Mesothelial cell of epicardium (in vitro differentiated cells): ENCODE measurements around the gene DMPK. TPM values are rescaled to one million over a fixed set of nuclear protein-coding genes. Genes with fewer than 3 reads are reported as not detected.
"Not testable (repeated sequence)": the region's sequence is repeated elsewhere in the genome, so short reads cannot be mapped to it uniquely, and the experiment has no call there.

Source experiments
- DNase-seq, 2 experiments: peaks; one replicate each; pipeline ENCODE4 v3.0.0; 2021; ENCODE audit warnings: low spot score in 2 of 2; ENCODE audit not compliant: unreplicated experiment in 2 of 2
- H3K27ac Mint-ChIP-seq: 2 replicates; pipeline ENCODE4 v1.8.0; 2021; ENCODE audit warnings: mixed read lengths
- H3K27me3 Mint-ChIP-seq: 2 replicates; pipeline ENCODE4 v1.8.0; 2021; ENCODE audit warnings: low read depth, mixed read lengths
- H3K36me3 Mint-ChIP-seq: 2 replicates; pipeline ENCODE4 v1.8.0; 2021; ENCODE audit warnings: mixed read lengths
- H3K4me1 Mint-ChIP-seq: 2 replicates; pipeline ENCODE4 v1.8.0; 2021; ENCODE audit warnings: mixed read lengths
- H3K4me3 Mint-ChIP-seq: 2 replicates; pipeline ENCODE4 v1.8.0; 2021; ENCODE audit warnings: mild to moderate bottlenecking, moderate library complexity, mixed read lengths
- H3K9me3 Mint-ChIP-seq: 2 replicates; pipeline ENCODE4 v1.8.0; 2021; ENCODE audit warnings: mixed read lengths
- total RNA-seq: library from RNA; stranded (reverse); gene quantifications from 3 replicates; pipeline ENCODE4 v1.2.1, GENCODE V29; 2021
- TF ChIP-seq, protein P1 (sequence below): fragments of 200-600 bp; sonication (generic); IDR thresholded peaks from one replicate; pipeline ENCODE4 v1.5.0; 2021; ENCODE audit warnings: antibody characterized with exemption; ENCODE audit not compliant: unreplicated experiment

The DMPK gene
- total RNA-seq, 1 donor from 2014 or later: 130 TPM

DNA sequence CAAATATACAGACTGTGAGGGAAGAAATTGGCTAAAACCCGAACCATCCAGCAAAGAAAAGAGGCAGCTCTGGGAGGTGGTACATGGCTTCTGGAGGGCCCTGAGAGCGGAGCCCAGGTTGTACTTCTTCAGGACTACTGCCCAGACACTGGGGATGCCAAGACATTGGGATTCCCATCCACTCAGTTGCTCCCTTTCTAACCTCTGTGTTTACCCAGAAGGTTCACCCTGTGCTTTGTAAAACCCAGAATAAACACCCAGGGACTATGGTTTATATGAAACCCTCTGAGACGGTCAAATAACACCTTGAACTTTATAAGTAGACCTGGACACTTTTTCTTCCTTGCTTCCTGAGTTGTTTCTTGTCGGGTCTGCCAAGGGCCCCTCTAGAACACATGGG, 39.3 kb downstream of the DMPK start:
- Mint-ChIP-seq H3K4me1 (no peaks in the 10 kb centered on the region), H3K27ac (no peak overlapping the region), H3K36me3 (no peaks in the 10 kb centered on the region), H3K27me3 (peaks cover 2% of the 10 kb centered on the region), H3K4me3 (no peak overlapping the region), H3K9me3 (no peaks in the 10 kb centered on the region)
- TF ChIP-seq, protein P1, sequence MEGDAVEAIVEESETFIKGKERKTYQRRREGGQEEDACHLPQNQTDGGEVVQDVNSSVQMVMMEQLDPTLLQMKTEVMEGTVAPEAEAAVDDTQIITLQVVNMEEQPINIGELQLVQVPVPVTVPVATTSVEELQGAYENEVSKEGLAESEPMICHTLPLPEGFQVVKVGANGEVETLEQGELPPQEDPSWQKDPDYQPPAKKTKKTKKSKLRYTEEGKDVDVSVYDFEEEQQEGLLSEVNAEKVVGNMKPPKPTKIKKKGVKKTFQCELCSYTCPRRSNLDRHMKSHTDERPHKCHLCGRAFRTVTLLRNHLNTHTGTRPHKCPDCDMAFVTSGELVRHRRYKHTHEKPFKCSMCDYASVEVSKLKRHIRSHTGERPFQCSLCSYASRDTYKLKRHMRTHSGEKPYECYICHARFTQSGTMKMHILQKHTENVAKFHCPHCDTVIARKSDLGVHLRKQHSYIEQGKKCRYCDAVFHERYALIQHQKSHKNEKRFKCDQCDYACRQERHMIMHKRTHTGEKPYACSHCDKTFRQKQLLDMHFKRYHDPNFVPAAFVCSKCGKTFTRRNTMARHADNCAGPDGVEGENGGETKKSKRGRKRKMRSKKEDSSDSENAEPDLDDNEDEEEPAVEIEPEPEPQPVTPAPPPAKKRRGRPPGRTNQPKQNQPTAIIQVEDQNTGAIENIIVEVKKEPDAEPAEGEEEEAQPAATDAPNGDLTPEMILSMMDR: no peak
- no peak for DNase-seq

DNA sequence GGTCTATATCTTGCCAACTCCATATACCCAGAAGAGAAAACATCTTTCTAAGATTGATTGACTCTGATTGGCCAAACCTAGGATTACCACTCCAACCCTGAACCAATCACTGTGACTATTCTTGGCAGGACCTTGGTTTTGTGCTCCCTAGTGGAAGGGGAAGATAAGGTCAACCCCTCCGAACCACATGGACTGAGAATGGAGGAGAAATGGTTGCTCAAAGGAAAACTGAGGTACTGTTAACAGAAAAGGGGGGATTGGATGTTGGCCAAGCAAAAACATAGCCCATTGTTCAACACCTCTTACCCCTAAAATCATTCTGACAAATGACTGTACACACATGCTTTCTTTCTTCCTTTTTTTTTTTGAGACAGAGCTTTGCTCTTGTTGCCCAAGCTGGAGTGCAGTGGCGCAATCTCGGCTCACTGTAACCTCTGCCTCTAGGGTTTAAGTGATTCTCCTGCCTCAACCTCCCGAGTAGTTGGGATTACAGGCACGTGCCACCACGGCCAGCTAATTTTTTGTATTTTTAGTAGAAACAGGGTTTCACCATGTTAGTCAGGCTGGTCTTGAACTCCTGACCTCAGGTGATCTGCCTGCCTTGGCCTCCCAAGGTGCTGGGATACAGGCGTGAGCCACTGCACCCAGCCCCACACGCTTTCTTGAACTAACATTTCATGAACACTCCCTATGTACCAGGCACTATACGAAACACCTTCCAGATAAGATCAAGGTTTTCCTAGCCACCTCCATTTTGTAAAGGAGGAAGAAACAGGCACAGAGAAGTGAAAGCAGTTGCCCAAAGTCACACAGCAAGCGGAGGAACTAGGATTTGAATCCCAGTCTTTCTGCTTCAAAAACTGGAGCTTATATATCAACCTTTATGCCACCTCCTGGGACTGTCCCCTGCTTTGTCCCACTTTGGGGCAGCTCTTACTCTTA, 42.5 kb downstream of the DMPK start:
- no peak overlapping the region for H3K27ac Mint-ChIP-seq
- TF ChIP-seq, protein P1: no peak
- no peaks in the 10 kb centered on the region for H3K36me3 Mint-ChIP-seq
- no peak for DNase-seq
- H3K27me3 Mint-ChIP-seq: no peaks in the 10 kb centered on the region
- no peaks in the 10 kb centered on the region for H3K4me1 Mint-ChIP-seq
- no peak overlapping the region for H3K4me3 Mint-ChIP-seq
- no peaks in the 10 kb centered on the region for H3K9me3 Mint-ChIP-seq

DNA sequence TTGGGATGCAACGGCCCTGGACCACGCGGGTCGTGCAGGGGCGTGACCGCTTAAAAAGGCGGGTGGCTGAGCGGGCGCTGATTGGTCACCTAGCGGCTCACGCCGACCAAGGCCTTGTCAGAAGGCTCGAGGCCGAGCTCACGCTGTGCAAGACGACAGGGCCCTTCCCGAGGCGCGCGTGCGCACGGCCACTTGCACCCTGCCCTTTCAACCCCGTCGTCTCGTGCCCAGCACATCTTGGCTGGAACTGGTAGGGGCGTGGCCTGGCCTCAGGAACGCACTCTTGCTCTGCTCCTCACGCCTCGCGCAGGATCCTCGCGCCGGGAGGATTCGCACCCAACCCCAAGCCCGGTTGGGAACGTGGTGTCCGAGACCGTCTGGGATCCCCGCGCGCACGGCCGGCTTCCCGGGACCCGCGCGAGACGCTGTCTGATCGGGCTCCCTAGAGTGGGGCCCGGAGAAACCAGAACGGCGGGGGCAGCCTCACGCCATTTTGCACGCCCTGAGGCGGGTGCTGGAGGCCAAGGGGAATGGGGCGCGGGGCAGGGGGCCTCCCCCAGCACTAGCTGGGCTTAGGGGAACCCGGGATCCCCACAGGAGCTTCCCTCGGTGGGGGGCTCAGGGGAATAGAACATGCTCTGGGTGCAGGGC, 49.0 kb downstream of the DMPK start, which contains the start of gene MEIOSIN:
TSS of gene MEIOSIN (plus strand) at position 280 of the 651 bp plus-strand sequence. CDS start 1,938 bp downstream, outside the sequence.
- TF ChIP-seq, protein P1: no peak
- Mint-ChIP-seq H3K4me1 (peaks cover 14% of the 10 kb centered on the region), H3K27ac (no peak within 1 kb of the TSS), H3K9me3 (no peaks in the 10 kb centered on the region), H3K27me3 (no peaks in the 10 kb centered on the region), H3K36me3 (no peaks in the 10 kb centered on the region), H3K4me3 (no peak within 1 kb of the TSS)
- no peak for DNase-seq

DNA sequence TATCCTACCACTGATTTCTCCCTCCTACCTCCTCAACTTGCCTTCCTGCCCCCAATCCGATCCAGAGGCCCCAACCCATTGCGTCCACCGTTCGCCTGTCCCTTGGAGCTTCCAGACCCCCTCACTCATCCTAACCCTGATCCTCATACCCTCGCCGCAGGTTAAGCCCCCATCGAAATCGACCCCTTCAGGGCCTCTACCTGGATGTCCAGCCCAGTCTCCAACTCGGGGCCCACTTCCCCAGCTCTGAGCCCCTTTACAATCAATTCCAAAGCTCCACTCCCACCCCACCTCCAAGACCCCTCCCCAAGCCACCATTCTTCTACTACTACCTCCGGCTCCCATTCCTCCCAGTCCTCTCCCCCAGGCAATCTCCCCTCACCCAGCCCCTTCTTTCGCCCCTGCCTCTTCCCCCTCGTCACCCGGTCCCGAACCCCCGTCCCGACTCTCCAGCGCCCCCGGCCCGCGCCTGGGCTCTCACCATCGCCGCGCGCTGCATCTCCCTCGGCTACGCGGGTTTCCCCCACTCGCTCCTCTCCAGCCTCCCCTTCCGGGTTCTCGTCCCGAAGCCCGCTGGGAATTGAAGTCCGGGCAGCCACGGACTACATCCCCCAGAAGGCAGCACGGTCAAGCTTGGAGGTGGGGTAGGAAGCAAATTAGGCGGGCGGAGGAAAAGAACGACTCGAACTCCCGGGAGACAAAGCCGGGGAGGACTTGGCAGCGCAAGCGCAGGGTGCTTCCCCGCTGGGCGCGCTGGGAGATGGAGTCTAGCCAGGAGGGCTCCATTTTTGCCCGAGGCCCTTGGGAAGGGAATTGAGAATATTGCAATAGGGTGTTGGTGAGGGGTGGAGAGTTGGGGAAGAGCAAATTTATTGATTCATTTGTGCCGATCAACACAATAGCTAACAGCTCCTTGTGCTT, 51.7 kb downstream of the DMPK start, which contains the start of gene FBXO46:
TSS of gene FBXO46 (minus strand) at position 529 of the 921 bp plus-strand sequence. CDS start 17,401 bp downstream, outside the sequence.
- Mint-ChIP-seq H3K27ac (peak within 1 kb of the TSS; percentile 76), H3K27me3 (no peaks in the 10 kb centered on the region), H3K4me1 (peaks cover 14% of the 10 kb centered on the region), H3K4me3 (peak within 1 kb of the TSS; percentile 89), H3K36me3 (no peaks in the 10 kb centered on the region), H3K9me3 (no peaks in the 10 kb centered on the region)
- peak; percentile 91 to 93 for DNase-seq
- TF ChIP-seq, protein P1: no peak

DNA sequence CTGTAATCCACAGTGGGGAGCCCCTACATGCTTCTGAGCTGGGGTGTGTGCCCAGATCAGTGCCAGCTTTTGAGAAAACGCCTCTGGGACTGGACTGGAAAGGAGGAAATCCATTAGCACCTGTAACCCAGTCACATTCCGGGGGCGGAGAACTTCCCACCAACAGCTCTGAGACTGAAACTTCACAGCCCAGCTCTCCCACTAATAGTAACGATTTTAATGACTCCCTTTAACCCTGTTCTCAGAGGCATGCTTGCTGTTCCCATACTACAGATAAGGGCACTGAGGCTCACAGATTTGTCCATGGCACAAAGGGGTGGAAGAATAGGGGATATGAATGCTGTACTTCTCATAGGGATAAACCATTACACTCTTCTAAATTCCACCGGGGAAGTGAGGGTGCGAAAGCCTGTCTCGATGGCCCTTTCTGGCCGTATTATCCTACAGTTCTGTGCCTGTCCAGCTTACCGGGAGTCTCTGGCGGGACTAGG, 52.4 kb downstream of the DMPK start:
- H3K27me3 Mint-ChIP-seq: no peaks in the 10 kb centered on the region
- peak overlapping the region; percentile 89 for H3K4me3 Mint-ChIP-seq
- DNase-seq: no peak
- no peaks in the 10 kb centered on the region for H3K36me3 Mint-ChIP-seq
- TF ChIP-seq, protein P1: no peak
- peak overlapping the region; percentile 76 for H3K27ac Mint-ChIP-seq
- peaks cover 14% of the 10 kb centered on the region for H3K4me1 Mint-ChIP-seq
- H3K9me3 Mint-ChIP-seq: no peaks in the 10 kb centered on the region

DNA sequence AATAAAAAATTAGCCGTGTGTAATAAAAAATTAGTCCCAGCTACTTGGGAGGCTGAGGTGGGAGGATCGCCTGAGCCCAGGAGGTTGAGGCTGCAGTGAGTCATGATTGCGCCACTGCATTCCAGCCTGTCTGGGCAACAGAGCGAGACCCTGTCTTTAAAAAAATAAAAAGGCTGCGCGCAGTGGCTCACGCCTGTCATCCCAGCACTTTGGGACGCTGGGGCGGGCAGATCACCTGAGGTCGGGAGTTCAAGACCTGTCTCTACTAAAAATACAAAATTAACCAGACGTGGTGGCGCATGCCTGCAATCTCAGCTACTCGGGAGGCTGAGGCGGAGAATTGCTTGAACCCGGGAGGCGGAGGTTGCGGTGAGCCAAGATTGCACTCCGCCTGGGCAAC, 53.6 kb downstream of the DMPK start:
- peaks cover 14% of the 10 kb centered on the region for H3K4me1 Mint-ChIP-seq
- not testable (repeated sequence) for DNase-seq, H3K27ac Mint-ChIP-seq, H3K9me3 Mint-ChIP-seq, H3K4me3 Mint-ChIP-seq, H3K27me3 Mint-ChIP-seq, H3K36me3 Mint-ChIP-seq

DNA sequence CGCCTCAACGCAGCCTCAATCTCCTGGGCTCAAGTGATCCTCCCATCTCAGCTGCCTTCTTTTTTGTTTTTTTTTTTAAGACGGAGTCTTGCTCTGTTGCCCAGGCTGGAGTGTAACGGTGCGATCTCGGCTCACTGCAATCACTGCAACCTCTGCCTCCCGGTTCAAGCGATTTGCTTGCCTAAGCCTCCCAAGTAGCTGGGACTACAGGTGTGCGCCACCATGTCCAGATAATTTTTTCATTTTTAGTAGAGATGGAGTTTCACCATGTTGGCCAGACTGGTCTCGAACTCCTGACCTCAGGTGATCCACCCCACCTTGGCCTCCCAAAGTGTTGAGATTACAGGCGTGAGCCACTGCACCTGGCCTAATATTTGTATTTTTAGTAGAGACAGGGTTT, 62.2 kb downstream of the DMPK start:
- not testable (repeated sequence) for H3K27ac Mint-ChIP-seq, H3K4me3 Mint-ChIP-seq, H3K27me3 Mint-ChIP-seq, DNase-seq, H3K9me3 Mint-ChIP-seq
- Mint-ChIP-seq H3K36me3 (peaks cover 14% of the 10 kb centered on the region), H3K4me1 (peaks cover 24% of the 10 kb centered on the region)
